ENCODE results near the gene SND1.

- TF ChIP-seq EZH2 (IDR thresholded peaks at IDR 0.05) (no peak), POLR2AphosphoS5 (IDR thresholded peaks at IDR 0.05; ENCODE audit: borderline replicate concordance, low read depth, low read length) (no peak), FOXP2 (optimal IDR thresholded peaks at IDR 0.05; ENCODE audit: control extremely low read depth, extremely low read length, insufficient read depth) (no peak)
These were observed 172.7 kb downstream of the SND1 start for GRCh38 chr7:127824682-127825081.
